Liver (tissue), 9 donors: ENCODE results near the gene FKRP. TPM values are rescaled to one million over a fixed set of nuclear protein-coding genes. Genes with fewer than 3 reads are reported as not detected.

Source experiments
- DNase-seq: peaks from one replicate; pipeline ENCODE4 v3.0.0-alpha.2; 2017; ENCODE audit warnings: low spot score
- H3K27ac ChIP-seq, 2 donors: one replicate each; pipeline ENCODE4 v1.7.0; 2013; ENCODE audit warnings: inconsistent platforms in 2 of 2, low read length in 2 of 2, control low read depth in 1 of 2, low read depth in 1 of 2, mild to moderate bottlenecking in 1 of 2
- H3K27me3 ChIP-seq, 4 donors: one replicate each; pipeline versions ENCODE4 v1.6.1 to v1.7.0; 2013; ENCODE audit warnings: low read length in 3 of 4, inconsistent platforms in 1 of 4, mild to moderate bottlenecking in 1 of 4, moderate library complexity in 1 of 4; ENCODE audit not compliant: control insufficient read depth in 4 of 4, insufficient read depth in 4 of 4
- H3K36me3 ChIP-seq, 4 donors: one replicate each; pipeline versions ENCODE4 v1.6.1 to v1.7.0; 2013; ENCODE audit warnings: low read length in 3 of 4, mild to moderate bottlenecking in 3 of 4, low read depth in 1 of 4, moderate library complexity in 1 of 4; ENCODE audit not compliant: control insufficient read depth in 4 of 4, insufficient read depth in 3 of 4
- H3K4me1 ChIP-seq, 4 donors: one replicate each; pipeline versions ENCODE4 v1.6.1 to v1.7.0; 2013; ENCODE audit warnings: low read length in 3 of 4, mild to moderate bottlenecking in 3 of 4, moderate library complexity in 1 of 4; ENCODE audit not compliant: control insufficient read depth in 4 of 4, insufficient read depth in 4 of 4
- H3K4me3 ChIP-seq, 3 donors: one replicate each; pipeline versions ENCODE4 v1.6.1 to v1.7.0; 2013; ENCODE audit warnings: low read length in 3 of 3, control low read depth in 1 of 3, low read depth in 1 of 3, mild to moderate bottlenecking in 1 of 3
- H3K9ac ChIP-seq, 2 donors: one replicate each; pipeline ENCODE4 v1.7.0; 2013; ENCODE audit warnings: low read length in 2 of 2, mild to moderate bottlenecking in 2 of 2, moderate library complexity in 2 of 2, control low read depth in 1 of 2, low read depth in 1 of 2
- H3K9me3 ChIP-seq, 4 donors: one replicate each; pipeline versions ENCODE4 v1.6.1 to v1.7.0; 2013; ENCODE audit warnings: low read length in 3 of 4; ENCODE audit not compliant: control insufficient read depth in 4 of 4
- ATF3 ChIP-seq: IDR thresholded peaks from 2 replicates; pipeline ENCODE4 v1.6.1; 2016; ENCODE audit warnings: antibody characterized with exemption
- CTCF ChIP-seq: fragments of 150-350 bp; IDR thresholded peaks from 2 replicates; pipeline ENCODE4 v1.5.1; 2017; ENCODE audit warnings: improper control_type of control experiment, low read depth, low read length; ENCODE audit not compliant: missing input control
- EGR1 ChIP-seq, 2 donors: IDR thresholded peaks; 2 replicates each; pipeline ENCODE4 v1.6.1; 2016 to 2018; ENCODE audit warnings: antibody characterized with exemption in 2 of 2, low read depth in 2 of 2
- FOXA1 ChIP-seq: IDR thresholded peaks from 2 replicates; pipeline ENCODE4 v1.6.1; 2016; ENCODE audit warnings: antibody characterized with exemption
- FOXA2 ChIP-seq: IDR thresholded peaks from 2 replicates; pipeline ENCODE4 v1.6.1; 2016; ENCODE audit warnings: antibody characterized with exemption
- GABPA ChIP-seq, 2 donors: IDR thresholded peaks in 1 of 2; conservative IDR thresholded peaks in 1 of 2; 2 replicates each; pipeline ENCODE4 v1.6.1; 2016; ENCODE audit warnings: antibody characterized with exemption in 2 of 2, mild to moderate bottlenecking in 1 of 2, moderate library complexity in 1 of 2
- HNF4A ChIP-seq, 2 donors: conservative IDR thresholded peaks; 2 replicates each; pipeline ENCODE4 v1.6.1; 2016; ENCODE audit warnings: antibody characterized with exemption in 2 of 2, mild to moderate bottlenecking in 2 of 2
- HNF4G ChIP-seq: IDR thresholded peaks from 2 replicates; pipeline ENCODE4 v1.6.1; 2016; ENCODE audit warnings: antibody characterized with exemption
- JUND ChIP-seq, 2 donors: IDR thresholded peaks; 2 replicates each; pipeline ENCODE4 v1.6.1; 2016; ENCODE audit warnings: antibody characterized with exemption in 2 of 2
- MAX ChIP-seq: IDR thresholded peaks from 2 replicates; pipeline ENCODE4 v1.6.1; 2016; ENCODE audit warnings: antibody characterized with exemption
- NR2F2 ChIP-seq: IDR thresholded peaks from 2 replicates; pipeline ENCODE4 v1.6.1; 2016; ENCODE audit warnings: antibody characterized with exemption
- RAD21 ChIP-seq, 2 donors: IDR thresholded peaks; 2 replicates each; pipeline ENCODE4 v1.6.1; 2016; ENCODE audit warnings: antibody characterized with exemption in 2 of 2, mild to moderate bottlenecking in 2 of 2
- REST ChIP-seq: IDR thresholded peaks from 2 replicates; pipeline ENCODE4 v1.6.1; 2016; ENCODE audit warnings: antibody characterized with exemption, mild to moderate bottlenecking
- RXRA ChIP-seq, 2 donors: IDR thresholded peaks; 2 replicates each; pipeline ENCODE4 v1.6.1; 2017 to 2018; ENCODE audit warnings: antibody characterized with exemption in 2 of 2, mild to moderate bottlenecking in 1 of 2
- SP1 ChIP-seq: IDR thresholded peaks from 2 replicates; pipeline ENCODE4 v1.6.1; 2018; ENCODE audit warnings: antibody characterized with exemption, mild to moderate bottlenecking
- TAF1 ChIP-seq: conservative IDR thresholded peaks from 2 replicates; pipeline ENCODE4 v1.6.1; 2016; ENCODE audit warnings: antibody characterized with exemption, mild to moderate bottlenecking
- YY1 ChIP-seq: IDR thresholded peaks from 2 replicates; pipeline ENCODE4 v1.6.1; 2016; ENCODE audit warnings: antibody characterized with exemption, mild to moderate bottlenecking
- ZBTB33 ChIP-seq: IDR thresholded peaks from 2 replicates; pipeline ENCODE4 v1.6.1; 2016; ENCODE audit warnings: antibody characterized with exemption
- WGBS: extraction: QIAGEN DNeasy Blood & Tissue Kit; methylation state at CpG from one replicate; pipeline ENCODE4 v1.1.7; 2013; 5-methylcytosine and 5-hydroxymethylcytosine counted together
- polyA plus RNA-seq, 2 donors: library from polyadenylated mRNA; stranded (reverse) in 1 of 2; unstranded in 1 of 2; fragments of 200-250 nt in 1 of 2; fragments of >200 nt in 1 of 2; fragmentation: Nextera tagmentation in 1 of 2; extraction: Ambion mirVana in 1 of 2; gene quantifications; one replicate each; pipeline versions ENCODE4 v1.2.1 to v1.2.3, GENCODE V29; 2013 to 2015
- total RNA-seq, 2 donors: library from RNA; depleted of rRNA; stranded (reverse); fragments of >200 nt; gene quantifications; one replicate each; pipeline ENCODE4 v1.2.3, GENCODE V29; 2014
- donor health status: healthy.
- donor health status: healthy.
- donor health status: healthy.
- donor health status: healthy.
- donor health status: healthy.

The FKRP gene
- total and polyA plus RNA-seq, 4 donors: 2.5 to 11.1 (median 8.1) TPM

- TF ChIP-seq RAD21 (IDR thresholded peaks at IDR 0.05): no peak
- no peak for TF ChIP-seq ZBTB33
- TF ChIP-seq HNF4A (conservative IDR thresholded peaks at IDR 0.05): no peak
- TF ChIP-seq JUND (IDR thresholded peaks at IDR 0.05): no peak
- TF ChIP-seq YY1: no peak
- no peak for TF ChIP-seq GABPA (IDR thresholded peaks at IDR 0.05 in 1 of 2, conservative IDR thresholded peaks at IDR 0.05 in 1 of 2)
- no peak for TF ChIP-seq FOXA1
- TF ChIP-seq NR2F2: no peak
- H3K9ac ChIP-seq: no peak overlapping the region
Observed at GRCh38 chr19:46775642-46776258, 29.9 kb downstream of the FKRP start.

GRCh38 chr19:46776927-46777911, 31.4 kb downstream of the FKRP start:
- Histone ChIP-seq H3K4me1 (peaks cover 0 to 2% (median 1%) of the 10 kb centered on the region in 4 donors), H3K9me3 (no peaks in the 10 kb centered on the region), H3K4me3 (no peak overlapping the region), H3K36me3 (peaks cover 0 to 6% (median 3%) of the 10 kb centered on the region in 4 donors), H3K9ac (no peak overlapping the region), H3K27me3 (no peaks in the 10 kb centered on the region), H3K27ac (no peak overlapping the region)
- peak; percentile 57 for DNase-seq
- no peak for TF ChIP-seq JUND (IDR thresholded peaks at IDR 0.05)
- TF ChIP-seq FOXA1: no peak
- no peak for TF ChIP-seq TAF1
- TF ChIP-seq FOXA2: no peak
- no peak for TF ChIP-seq NR2F2
- TF ChIP-seq ZBTB33: no peak
- no peak for TF ChIP-seq MAX
- TF ChIP-seq ATF3: no peak
- TF ChIP-seq YY1: no peak
- no peak for TF ChIP-seq HNF4A (conservative IDR thresholded peaks at IDR 0.05)
- no peak for TF ChIP-seq HNF4G
- no peak for TF ChIP-seq GABPA (IDR thresholded peaks at IDR 0.05 in 1 of 2, conservative IDR thresholded peaks at IDR 0.05 in 1 of 2)
- TF ChIP-seq REST: no peak
- TF ChIP-seq SP1: no peak
- no peak for TF ChIP-seq CTCF
- no peak for TF ChIP-seq RAD21 (IDR thresholded peaks at IDR 0.05)
- TF ChIP-seq RXRA (IDR thresholded peaks at IDR 0.05): no peak
- TF ChIP-seq EGR1 (IDR thresholded peaks at IDR 0.05; ENCODE audit: low read depth in 2 of 2): no peak
- WGBS: 95% methylated on average over 33 of the region's 33 CpGs

More at GRCh38 chr19:46775642-46776258, 29.9 kb downstream of the FKRP start:
- DNase-seq: no peak
- H3K9me3 ChIP-seq: no peaks in the 10 kb centered on the region
- H3K27ac ChIP-seq: no peak overlapping the region
- no peak overlapping the region for H3K4me3 ChIP-seq
- peaks cover 0 to 7% (median 5%) of the 10 kb centered on the region in 4 donors for H3K4me1 ChIP-seq
- WGBS: 97% methylated on average over 11 of the region's 11 CpGs
- no peaks in the 10 kb centered on the region for H3K27me3 ChIP-seq
- peaks cover 0 to 6% (median 3%) of the 10 kb centered on the region in 4 donors for H3K36me3 ChIP-seq
